K562 (cell line): Measurements from ENCODE around the gene ANKLE1. TPM values are rescaled to one million over a fixed set of nuclear protein-coding genes. Genes with fewer than 3 reads are reported as not detected.

Experiments
- CBX5 ChIP-seq: IDR thresholded peaks from 2 replicates; pipeline ENCODE4 v1.6.1; 2014; ENCODE audit warnings: low read depth, borderline replicate concordance
- MAFF ChIP-seq: IDR thresholded peaks from 2 replicates; pipeline ENCODE4 v1.6.1; 2012; ENCODE audit warnings: low read length, improper control_type of control experiment
- NCOR1 ChIP-seq: fragments of 450-650 bp; IDR thresholded peaks from 2 replicates; pipeline ENCODE4 v1.6.1; 2016; ENCODE audit warnings: mild to moderate bottlenecking, moderate library complexity
- PYGO2 ChIP-seq: fragments of 450-650 bp; IDR thresholded peaks from 2 replicates; pipeline ENCODE4 v1.6.1; 2016; ENCODE audit warnings: mild to moderate bottlenecking, missing genetic modification characterization, moderate library complexity, missing compliant biosample characterization
- TFAP4 ChIP-seq: sonication (generic); formaldehyde crosslinking; IDR thresholded peaks from 2 replicates; pipeline ENCODE4 v1.8.0; 2022; ENCODE audit warnings: missing genetic modification reagents, mild to moderate bottlenecking, moderate library complexity, borderline replicate concordance
- TFE3 ChIP-seq: fragments of 450-650 bp; formaldehyde crosslinking; IDR thresholded peaks from 2 replicates; pipeline ENCODE4 v1.4.0; 2020; ENCODE audit warnings: mild to moderate bottlenecking, mixed read lengths
- USF2 ChIP-seq: sonication (generic); formaldehyde crosslinking; IDR thresholded peaks from 2 replicates; pipeline ENCODE4 v1.5.0; 2020; ENCODE audit warnings: missing genetic modification reagents
- ZBTB33 ChIP-seq: sonication (generic); formaldehyde crosslinking; IDR thresholded peaks from 2 replicates; pipeline ENCODE4 v1.8.1; 2023; ENCODE audit warnings: mild to moderate bottlenecking, missing genetic modification reagents
- polyA plus RNA-seq, 8 experiments: library from polyadenylated mRNA; depleted of rRNA in 4 of 8; stranded (reverse) in 5 of 8; unstranded in 3 of 8; fragments of >200 nt; fragmentation: Nextera tagmentation in 2 of 8; fragmentation: Illumina TruSeq in 1 of 8; extraction: Ambion mirVana in 2 of 8; extraction: Trizol in 1 of 8; gene quantifications; 2 replicates each; pipeline versions ENCODE4 v1.2.1 to v1.2.3, GENCODE V29; 2011 to 2014; ENCODE audit warnings: inconsistent platforms in 1 of 8, missing spikeins in 1 of 8
- total RNA-seq, 7 experiments: library from RNA; depleted of rRNA in 6 of 7; stranded (reverse); fragments of >200 nt in 6 of 7; fragmentation: Illumina TruSeq in 2 of 7; extraction: Trizol in 2 of 7; gene quantifications; 2 replicates each; pipeline versions ENCODE4 v1.2.1 to v1.2.3, GENCODE V29; 2011 to 2021; ENCODE audit warnings: low replicate concordance in 1 of 7
- TF ChIP-seq, protein P1 (sequence below): IDR thresholded peaks from 2 replicates; pipeline ENCODE4 v1.6.1; 2016; ENCODE audit warnings: missing genetic modification characterization, missing compliant biosample characterization
- TF ChIP-seq, protein P2 (sequence below): IDR thresholded peaks from 2 replicates; pipeline ENCODE4 v1.6.1; 2011; ENCODE audit warnings: borderline replicate concordance, low read depth, mild to moderate bottlenecking, moderate library complexity, low read length; ENCODE audit not compliant: insufficient read depth, poor library complexity, severe bottlenecking
- TF ChIP-seq, protein P3 (sequence below), 2 experiments: fragments of 250-450 bp in 1 of 2; fragments of 450-650 bp in 1 of 2; sonication (Bioruptor Pico) in 1 of 2; IDR thresholded peaks; 2 replicates each; pipeline versions ENCODE4 v1.6.1 to v1.8.0; 2016 to 2021; ENCODE audit warnings: mild to moderate bottlenecking in 2 of 2, moderate library complexity in 2 of 2, missing compliant biosample characterization in 1 of 2, missing genetic modification characterization in 1 of 2

Gene ANKLE1
- total and polyA plus RNA-seq, 9 of the 15 experiments (the other 6 are each of a cell fraction or from before 2014, with no cell fraction given): 0.63 to 9.2 (median 2.9) TPM

DNA sequence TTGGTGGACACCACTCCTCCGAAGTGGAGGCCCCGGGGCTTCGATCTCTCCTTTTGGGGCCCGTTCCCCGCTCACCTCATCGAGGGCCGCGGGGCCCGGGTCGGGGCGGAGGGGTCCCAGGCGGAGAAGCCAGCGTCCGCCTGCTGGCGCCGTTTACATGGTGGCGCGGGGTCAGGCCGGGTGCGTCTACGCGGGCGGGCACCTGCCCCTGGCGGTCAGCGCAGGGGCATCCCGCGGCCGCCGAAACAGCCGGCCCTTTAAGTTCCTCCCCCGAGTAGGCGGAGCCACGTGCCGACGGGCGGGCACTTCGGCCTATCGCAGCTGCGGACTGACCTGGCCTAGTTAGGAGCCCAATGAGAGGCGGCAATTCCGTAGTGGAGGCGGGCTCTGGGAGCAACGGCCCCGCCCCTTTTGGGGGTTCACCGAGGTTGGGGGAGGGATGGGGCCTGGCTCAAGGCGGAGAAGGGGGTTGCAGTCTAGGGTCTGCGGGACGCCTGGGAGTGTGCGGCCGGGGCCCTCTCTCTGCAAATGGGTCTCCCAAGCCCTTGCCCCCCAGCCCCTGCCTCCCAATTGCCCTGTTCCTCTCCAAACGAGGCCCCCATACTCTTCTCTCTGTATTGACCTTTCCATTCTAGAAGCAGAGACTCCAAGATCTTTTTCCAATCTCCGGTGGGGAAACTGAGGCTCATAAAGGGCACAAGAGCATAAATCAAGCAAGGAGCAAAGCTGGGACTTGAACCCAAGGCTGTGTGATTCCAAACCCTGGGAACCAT is 21.7 kb downstream of the ANKLE1 start, which contains the start of gene ABHD8 (continued):
- TF ChIP-seq, protein P1, sequence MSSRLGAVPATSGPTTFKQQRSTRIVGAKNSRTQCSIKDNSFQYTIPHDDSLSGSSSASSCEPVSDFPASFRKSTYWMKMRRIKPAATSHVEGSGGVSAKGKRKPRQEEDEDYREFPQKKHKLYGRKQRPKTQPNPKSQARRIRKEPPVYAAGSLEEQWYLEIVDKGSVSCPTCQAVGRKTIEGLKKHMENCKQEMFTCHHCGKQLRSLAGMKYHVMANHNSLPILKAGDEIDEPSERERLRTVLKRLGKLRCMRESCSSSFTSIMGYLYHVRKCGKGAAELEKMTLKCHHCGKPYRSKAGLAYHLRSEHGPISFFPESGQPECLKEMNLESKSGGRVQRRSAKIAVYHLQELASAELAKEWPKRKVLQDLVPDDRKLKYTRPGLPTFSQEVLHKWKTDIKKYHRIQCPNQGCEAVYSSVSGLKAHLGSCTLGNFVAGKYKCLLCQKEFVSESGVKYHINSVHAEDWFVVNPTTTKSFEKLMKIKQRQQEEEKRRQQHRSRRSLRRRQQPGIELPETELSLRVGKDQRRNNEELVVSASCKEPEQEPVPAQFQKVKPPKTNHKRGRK (tag): no peak
- TF ChIP-seq MAFF: no peak
- no peak for TF ChIP-seq TFE3 (CRISPR knock-in tag)
- TF ChIP-seq PYGO2 (tag): no peak
- TF ChIP-seq USF2: peak; percentile 70
- peak; percentile 90 for TF ChIP-seq TFAP4
- 0 out of 2 replicates have a peak, but pooled peaks have one; percentile 15 for TF ChIP-seq NCOR1
- no peak for TF ChIP-seq CBX5
- TF ChIP-seq, protein P2, sequence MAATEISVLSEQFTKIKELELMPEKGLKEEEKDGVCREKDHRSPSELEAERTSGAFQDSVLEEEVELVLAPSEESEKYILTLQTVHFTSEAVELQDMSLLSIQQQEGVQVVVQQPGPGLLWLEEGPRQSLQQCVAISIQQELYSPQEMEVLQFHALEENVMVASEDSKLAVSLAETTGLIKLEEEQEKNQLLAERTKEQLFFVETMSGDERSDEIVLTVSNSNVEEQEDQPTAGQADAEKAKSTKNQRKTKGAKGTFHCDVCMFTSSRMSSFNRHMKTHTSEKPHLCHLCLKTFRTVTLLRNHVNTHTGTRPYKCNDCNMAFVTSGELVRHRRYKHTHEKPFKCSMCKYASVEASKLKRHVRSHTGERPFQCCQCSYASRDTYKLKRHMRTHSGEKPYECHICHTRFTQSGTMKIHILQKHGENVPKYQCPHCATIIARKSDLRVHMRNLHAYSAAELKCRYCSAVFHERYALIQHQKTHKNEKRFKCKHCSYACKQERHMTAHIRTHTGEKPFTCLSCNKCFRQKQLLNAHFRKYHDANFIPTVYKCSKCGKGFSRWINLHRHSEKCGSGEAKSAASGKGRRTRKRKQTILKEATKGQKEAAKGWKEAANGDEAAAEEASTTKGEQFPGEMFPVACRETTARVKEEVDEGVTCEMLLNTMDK: peak; percentile 85
- TF ChIP-seq, protein P3, sequence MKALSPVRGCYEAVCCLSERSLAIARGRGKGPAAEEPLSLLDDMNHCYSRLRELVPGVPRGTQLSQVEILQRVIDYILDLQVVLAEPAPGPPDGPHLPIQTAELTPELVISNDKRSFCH (CRISPR knock-in tag; IDR thresholded peaks at IDR 0.05): no peak
- TF ChIP-seq, protein P3 (tag; IDR thresholded peaks at IDR 0.05): no peak
- TF ChIP-seq ZBTB33 (CRISPR knock-in tag): no peak
